Measurements from ENCODE around the gene NDUFV3.
"Not testable (repeated sequence)": the region's sequence is repeated elsewhere in the genome, so short reads cannot be mapped to it uniquely, and the experiment has no call there.

The NDUFV3 gene

DNA sequence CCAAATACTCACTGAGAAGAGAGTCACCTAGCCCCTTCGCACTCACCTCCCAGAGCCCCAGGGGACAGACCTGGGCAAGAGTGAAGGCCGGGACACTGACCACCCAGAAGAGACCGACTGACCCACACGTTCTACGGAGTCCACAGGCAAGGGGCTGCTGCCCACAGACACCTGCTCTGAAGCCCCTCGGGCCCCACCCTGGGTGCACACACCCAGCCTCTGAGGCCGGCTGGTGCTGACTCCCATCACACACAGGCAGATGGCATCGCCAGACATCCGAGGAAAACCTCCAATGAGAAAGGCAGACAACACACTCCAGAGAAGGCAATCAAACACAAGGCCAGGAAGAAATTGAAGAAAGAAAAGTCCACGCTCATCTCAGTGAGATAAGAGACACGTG lies 35.9 kb upstream of the NDUFV3 start:
- no peak for DNase-seq (ENCODE audit: low read depth)

DNA sequence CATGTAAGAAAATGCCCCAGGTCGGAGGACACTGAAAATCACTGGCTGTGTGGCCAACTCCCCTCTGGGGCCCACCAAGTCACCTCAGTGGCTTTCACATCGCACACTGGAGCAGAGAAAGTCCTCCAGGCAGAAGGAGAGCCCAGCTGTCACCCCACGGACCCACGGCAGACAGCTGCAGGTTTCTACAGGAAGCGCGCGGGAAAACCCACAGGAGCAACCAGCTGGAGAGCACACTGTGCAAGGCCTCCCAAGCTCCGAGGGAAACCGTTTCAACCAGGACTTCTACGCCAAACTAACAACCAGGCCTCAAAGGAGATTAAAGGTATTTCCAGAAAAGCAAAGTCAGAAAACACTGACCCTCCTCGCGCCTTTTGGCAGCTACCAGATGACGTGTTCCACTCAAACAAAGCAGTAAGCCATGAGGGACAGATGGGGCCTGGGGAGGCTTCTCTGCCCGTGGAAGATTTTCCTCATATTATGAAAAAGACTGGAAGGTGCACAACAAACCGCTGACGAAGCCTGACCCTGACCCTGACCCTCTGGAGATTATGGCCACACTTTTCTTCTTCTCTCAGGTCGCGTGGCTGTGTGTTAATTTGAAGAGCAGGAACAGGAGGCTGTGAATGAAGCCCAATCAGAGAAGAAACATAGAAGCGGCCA lies 34.8 kb upstream of the NDUFV3 start:
- no peak for DNase-seq (ENCODE audit: low read depth)

DNA sequence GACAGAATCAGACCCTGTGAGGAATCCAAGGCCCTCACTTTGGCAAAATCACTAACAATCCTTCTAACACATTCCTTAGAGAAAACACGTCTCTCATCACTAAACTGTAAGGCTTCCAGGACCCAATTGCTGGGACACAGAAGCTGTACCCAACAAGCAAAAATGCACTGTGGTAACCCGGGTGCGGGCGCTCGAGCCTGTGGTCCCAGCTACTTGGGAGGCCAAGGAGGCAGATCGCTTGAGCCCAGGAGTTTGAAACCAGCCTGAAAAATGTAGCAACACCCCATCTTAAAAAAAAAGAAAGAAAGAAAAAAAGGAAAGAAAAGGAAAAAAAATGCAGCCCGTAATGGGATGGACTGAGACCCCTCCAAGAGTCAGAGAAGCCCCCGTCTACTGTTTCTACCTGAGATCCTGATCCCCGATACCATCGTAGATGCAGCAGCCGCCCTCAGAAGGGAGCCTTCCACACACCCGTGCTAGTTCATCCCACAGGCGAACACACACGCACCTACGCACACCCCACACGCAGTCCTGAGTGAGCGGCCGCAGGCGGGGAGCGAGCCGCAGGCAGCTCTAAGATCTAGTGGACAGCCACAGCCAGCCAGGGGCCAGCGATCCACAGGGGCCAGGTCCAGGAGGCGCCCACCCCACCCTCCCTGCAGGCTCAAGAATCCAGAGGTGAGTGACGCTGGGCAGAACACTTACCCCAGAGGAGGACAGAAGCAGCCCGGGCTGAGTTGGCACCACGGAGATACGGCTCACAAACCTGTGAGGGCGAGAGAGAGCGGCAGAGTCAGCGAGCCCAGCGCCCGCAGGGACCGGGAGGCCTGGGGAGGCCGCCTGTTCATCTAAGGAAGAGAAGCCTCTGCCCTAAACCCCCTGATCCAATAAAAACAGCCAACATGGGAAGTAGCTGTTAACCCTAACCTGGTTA lies 33.9 kb upstream of the NDUFV3 start:
- DNase-seq (ENCODE audit: low read depth), result no peak

DNA sequence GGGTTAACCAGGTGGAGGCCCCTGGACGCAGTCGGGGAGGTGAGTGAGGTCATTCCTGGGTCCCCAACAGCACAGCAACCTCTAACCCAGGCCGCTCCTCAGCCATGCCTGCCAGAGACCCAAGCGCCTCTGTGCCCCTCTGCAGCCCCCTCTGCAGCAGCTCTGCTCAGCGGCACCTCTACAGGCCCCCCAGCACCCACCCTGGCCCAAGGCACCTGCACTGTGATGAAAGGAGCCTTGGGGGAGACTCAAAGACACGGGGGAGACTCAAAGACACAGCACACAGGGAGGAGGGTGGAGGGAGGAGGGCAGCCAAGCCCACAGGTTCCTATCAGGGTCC lies 33.2 kb upstream of the NDUFV3 start:
- no peak for DNase-seq (ENCODE audit: low read depth)

DNA sequence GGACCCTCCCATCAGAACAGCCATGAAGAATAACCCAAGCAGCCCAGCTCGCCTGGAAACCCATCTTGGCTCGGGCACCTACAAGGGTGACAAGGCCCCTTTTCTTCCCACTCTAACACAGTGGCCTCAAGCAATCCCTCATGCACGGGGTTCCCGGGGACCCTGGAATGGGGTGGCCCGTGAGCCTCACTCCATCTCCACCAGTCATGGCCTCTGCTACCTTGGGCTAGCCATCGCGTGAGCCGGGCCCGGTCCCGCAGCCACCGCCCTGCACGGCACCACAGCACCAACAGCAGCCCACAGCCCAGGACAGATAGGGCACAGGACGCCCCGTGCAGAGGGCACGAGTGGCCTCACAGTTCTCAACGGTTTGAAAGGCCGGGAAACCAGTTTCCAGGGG lies 32.8 kb upstream of the NDUFV3 start:
- no peak for DNase-seq (ENCODE audit: low read depth)

DNA sequence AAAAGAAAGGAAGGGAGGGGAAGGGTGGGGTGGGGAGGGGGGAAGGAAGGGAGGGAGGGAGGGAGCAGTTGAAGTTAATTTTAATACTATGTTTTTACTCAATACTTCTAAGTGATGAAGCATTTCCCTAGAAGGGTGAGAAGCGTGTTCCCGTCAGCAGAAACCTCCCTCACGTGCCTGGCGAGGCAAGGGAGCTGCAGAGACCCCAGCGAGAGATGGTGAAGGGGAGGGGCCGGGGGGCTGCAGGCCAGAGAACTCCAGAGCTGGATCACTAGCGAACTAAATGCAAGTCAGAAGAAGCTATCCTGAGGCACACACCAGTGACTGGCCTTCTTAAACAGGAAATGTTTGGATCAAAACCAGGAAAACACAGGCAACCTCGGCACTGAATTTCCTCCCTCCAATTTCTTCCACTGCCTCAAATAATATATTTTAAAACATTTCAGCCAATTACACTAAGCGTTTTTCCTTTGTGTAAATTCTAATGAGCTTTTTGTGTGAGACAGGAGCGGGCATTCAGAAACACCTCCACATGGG lies 31.7 kb upstream of the NDUFV3 start:
- DNase-seq (ENCODE audit: low read depth), result no peak

DNA sequence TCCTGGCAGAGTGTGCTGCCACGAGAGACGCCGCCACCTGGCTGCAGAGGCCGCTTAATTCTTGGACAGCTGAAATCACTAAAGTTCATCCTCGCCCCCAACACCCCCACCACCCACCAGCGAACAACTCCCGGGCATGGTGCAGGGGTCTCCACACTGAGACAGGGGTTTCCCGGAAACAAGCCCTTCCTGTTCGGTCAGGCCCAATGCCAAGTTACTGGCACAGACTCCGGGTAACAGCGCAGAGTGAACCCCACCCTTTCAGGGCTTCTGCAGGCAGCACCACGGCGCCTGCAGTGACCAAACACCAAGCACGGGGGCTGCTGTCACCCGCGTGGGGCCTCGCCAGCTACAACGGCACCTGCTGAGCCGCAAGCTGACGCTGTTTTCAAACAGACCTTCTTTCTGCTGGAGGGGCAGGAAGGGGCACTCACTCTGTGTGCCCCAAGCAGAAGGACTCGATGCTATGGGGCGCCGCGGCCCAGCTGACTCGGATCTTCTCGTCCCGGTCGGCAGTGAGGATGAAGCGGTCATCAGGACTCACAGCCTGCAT lies 31.2 kb upstream of the NDUFV3 start:
- DNase-seq (ENCODE audit: low read depth), result no peak

DNA sequence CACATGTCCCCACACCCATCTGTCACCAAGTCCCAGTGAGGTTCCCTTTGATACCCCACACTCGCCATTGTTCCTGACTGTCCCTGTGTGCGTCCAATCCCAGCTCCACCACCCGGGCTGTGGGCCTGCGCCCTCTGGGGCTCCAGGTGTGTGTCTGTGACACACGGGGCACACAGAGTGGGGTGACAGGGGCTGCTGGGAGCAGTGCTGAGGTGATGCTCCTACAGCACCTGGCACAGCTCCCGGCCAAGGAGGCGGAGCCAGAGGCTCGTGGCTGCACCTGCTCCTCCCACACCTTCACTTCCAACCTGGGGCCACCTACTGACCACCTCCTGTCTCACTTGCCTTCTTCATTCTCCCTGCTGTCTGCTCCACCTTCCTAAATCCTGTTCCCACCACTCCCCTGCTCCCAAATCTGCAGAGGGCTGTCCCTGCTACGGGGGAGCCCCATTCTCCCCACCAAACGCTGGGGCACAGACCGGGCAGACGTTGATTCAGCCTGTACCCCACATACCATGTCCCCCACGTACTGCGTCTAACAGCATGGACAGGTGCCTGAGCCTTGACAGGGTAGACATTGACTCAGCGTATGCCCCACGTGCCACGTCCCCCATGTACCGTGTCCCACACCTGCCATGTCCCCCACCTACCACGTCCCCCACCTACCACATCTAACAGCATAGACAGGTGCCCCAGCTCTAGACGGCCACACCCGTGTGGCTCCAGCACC lies 30.2 kb upstream of the NDUFV3 start:
- DNase-seq (ENCODE audit: low read depth), result no peak

DNA sequence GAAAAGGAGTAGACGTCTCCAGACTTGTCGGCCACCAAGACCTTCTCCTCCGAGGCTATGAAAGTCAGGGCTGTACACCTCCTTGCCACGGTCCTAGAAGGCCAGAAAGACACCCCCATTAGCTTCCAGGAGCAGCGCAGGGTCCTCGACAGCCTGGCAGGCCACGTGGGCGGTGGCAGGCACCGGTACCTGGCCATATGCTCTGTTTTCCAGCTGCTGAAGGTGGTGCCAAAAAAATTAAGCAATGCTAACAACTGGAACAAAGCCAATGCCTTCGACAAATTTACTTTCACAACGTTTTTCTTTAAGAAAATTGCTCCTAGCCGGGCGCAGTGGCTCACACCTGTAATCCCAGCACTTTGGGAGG lies 29.6 kb upstream of the NDUFV3 start:
- DNase-seq (ENCODE audit: low read depth), result no peak

DNA sequence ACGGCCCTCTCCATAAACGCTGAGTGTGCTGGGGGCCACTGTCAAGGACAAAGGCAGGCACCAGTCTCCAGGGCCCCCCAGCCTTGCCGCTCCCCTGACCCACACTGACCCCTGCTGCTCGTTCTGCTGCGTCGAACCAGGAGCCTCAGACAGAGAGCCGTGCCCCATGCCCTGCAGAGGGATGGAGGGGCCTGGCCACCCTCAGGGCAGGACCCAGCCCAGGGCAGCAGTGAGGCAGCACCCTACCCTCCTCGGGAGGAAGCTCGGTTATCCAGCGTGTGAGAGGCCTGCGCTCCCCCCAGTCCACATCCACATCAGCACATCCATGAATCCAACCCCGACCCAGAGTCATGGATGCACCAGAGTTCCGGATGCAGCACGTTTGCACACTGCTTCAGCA lies 28.8 kb upstream of the NDUFV3 start:
- DNase-seq (ENCODE audit: low read depth), result no peak

DNA sequence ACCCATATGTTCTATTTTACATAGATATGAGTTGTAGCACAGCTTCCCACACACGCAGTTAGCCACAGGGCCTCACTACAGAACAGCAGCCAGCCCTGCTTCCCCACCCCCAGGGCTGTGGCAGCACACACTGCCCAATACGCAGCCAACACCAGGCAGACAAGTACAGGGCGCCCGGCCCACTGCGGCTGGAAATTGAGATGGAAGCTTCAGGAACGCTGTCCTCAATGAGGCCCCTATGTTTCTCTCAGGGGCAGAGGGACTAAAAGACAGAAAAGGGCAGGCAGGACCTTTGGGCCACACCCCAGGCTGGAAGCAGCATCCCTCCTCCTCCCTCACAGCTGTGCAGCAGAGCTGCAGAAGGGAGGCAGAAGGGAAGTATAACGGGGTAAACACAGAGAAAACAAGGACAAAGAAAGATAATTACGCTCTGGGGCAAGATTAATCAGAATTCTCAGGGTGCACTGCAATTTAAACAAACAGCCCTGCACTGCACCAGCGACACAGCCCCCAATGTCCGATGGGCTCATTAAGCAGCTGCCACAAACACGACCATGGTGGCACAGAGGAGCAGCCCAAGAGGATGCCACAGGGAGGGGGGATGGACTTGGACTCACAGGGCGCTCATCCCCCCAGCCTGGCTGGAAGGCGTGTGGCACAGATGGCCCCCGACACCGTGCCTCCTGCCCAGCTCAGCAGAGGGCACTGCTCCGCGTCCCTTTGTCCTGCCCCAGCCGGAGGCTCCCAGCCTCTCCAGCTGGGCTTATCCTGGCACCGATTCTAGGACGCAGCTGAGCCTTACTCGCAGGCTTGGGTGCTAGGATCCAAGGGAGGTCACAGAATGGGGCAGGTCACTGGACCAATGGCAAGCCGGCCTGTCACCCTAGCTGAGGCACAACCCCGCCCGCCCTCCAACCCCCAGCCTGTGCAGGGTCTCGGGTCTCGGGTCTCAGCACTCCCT lies 28.0 kb upstream of the NDUFV3 start:
- DNase-seq (ENCODE audit: low read depth), result no peak

DNA sequence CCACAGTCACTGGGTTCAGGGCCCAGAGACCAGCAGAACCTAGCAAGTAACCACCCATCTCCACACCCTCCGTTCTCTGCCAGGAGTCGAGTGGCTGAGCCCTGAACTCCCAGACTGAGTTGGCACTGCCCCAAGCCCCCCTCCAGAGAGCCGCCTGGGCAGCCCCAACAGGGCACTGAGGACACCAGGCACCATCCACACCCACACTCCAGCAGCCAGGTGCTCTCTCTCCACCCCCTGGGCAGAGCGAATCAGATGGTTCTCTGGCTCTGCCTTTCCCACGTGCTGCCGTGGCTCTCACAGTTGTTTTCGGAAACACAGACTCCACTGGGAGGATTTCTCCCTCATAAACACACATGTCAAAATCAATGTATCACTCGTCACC lies 27.3 kb upstream of the NDUFV3 start:
- no peak for DNase-seq (ENCODE audit: low read depth)

DNA sequence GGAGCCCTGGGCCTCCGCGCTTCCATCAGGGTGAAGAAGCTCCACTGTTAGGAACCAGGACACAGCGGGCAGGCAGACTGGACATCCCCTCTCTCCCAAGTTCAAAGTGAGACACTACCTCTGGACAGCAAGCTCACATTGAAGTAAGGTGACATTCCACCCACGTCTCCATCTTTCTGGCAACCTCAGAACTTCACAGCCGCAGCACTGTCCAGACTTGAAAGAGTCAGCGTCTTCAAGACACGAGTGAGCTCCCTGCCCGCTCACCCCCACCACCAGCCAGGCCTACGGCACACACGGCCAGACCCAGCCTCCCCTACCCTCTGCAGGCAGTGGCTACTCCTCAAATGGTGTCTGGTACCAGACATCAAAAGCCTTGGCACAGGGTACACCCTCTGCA lies 24.9 kb upstream of the NDUFV3 start:
- no peak for DNase-seq (ENCODE audit: low read depth)

DNA sequence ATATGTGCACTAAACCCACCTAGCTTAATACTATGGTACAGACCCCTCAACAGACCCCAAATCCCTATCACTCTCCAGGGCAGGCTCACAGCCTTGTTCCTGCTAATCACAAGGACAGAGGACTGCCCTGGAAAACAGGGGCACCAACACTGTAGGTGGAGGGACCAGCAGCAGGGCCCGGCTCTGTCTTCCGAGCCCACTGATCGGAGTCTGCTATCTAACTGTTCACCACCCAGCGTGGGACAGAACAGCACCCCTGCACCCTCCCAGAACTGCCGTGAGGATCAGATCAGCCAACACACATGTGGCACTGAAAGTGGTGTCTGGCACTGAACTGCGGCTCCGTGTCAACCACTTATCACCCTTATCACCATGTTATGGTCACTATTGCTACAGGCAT lies 20.0 kb upstream of the NDUFV3 start:
- DNase-seq (ENCODE audit: low read depth), result no peak

DNA sequence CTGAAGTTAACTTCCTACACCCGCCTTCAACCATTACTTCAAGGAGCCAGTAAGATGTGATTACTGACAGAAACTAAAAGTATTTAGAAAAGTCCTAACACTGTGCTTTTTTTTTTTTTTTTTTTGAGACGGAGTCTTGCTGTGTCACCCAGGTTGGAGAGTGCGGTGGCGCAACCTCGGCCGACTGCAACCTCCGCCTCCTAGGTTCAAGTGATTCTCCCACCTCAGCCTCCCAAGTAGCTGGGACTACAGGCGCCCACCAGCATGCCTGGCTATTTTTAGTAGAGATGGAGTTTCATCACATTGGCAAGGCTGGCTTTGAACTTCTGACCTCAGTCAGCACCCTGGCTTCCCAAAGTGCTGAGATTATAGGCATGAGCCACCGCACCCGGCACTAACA lies 17.3 kb upstream of the NDUFV3 start:
- DNase-seq (ENCODE audit: low read depth), result not testable (repeated sequence)

DNA sequence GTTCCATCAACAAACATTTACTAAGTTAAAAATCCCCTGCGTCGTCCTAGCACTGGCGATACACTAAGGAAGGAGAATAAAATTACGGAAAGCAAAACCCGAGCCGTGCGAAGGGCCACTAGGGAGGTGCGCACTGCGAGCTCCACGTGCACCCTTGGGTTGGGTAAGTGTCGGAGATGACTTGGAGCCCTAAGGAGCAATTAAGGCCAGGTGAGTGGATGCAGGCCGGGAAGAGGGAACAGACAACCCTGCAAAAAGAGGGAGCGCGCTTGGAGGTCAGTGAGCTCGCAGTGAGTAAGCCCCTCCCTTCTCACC lies 14.5 kb upstream of the NDUFV3 start:
- DNase-seq (ENCODE audit: low read depth), result no peak

DNA sequence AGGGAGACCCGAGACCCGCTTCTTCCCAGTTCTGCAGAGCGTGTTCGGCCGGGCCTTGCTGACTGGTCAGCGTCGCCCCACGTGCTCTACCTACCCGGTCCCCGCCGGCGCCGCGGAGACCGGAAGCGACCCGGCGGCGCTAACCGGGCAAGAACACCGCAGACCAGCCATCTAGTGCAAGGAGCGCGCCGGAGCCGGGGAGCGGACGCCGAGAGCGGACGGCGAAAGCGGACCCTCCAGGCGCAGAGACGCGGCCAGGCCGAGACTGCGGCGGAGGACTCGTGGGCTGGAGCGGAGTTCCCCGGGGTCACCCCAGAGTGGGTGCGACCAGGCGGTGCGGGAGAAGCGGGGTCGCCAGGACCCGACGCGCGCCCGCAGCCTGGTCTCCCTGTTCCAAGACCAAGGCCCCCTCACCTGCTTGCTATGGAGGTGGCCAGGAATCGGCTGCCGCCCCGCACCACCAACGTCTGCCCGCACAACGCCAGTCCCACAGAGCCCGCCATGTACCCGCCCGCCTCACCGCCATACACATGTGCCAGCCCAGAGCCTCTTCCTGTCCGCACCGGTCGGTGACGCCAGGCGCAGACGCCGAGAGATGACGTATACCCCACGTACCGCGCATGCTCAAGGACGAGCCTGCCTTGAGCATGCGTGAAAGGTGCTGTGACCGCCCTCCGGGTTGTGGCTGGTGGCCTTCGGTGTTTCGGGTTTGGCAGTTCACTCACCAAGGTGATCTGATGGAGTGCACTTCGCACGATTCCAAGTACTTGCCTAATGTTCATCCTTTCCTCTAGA lies 13.9 kb upstream of the NDUFV3 start, which contains the start of gene WDR4:
WDR4 (minus strand) TSS at position 547 of the 795 bp plus-strand sequence; CDS start at position 503, 44 bp downstream.
- peak; percentile 95 for DNase-seq (ENCODE audit: low read depth)

DNA sequence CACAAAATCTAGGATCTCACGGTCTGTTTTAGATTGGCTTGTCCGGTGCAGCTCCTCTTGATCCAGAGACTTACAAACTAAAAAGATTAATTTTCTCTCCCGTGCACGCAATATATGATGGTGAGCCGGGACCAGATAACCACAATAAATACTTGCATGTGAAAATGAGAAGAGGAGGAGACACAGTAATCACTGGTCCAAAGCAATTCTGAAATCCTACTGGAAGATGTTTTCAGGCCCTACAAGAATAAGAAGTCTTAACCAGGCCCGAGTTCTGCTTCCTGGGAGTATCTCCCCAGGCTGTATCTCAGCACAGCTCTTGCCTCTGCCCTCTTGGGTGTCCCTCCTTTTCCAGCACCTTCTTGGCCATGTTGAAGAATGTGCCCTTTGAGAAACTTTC lies 12.8 kb upstream of the NDUFV3 start:
- no peak for DNase-seq (ENCODE audit: low read depth)

DNA sequence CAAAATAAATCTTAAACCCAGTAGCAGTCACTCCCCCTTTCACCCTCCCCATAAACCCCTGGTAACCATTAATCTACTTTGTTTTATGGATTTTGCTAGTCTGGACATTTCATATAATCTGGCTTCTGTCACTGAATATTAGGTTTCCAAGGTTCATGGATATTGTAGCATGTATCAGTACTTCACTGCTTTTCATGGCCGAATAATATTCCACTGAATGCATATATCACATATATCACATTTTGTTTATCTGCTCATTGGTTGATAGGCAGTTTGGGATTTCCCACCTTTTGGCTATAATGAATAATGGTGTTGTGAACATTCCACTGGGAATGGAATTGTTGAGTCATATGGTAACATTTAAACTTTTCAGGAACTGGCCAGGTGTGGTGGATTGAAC lies 9.2 kb upstream of the NDUFV3 start:
- DNase-seq (ENCODE audit: low read depth), result no peak

DNA sequence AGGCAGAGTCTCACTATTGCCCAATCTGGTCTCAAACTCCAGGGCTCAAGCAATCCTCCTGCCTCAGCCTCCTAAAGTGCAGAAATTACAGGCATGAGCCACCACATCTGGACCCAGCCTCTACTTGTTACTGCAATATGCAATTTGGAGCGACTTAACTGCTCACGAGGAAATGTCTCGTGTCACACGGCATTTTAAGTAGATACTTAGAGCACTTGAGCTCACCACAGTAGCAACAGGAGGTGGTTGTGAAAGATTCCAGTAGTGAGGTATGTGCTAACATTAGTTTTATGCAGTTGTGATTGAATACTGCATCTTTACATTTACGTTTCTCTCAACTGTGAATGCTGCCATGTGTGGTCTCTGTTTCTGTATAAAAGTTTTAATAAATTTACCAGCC lies 5.8 kb upstream of the NDUFV3 start:
- no peak for DNase-seq (ENCODE audit: low read depth)

DNA sequence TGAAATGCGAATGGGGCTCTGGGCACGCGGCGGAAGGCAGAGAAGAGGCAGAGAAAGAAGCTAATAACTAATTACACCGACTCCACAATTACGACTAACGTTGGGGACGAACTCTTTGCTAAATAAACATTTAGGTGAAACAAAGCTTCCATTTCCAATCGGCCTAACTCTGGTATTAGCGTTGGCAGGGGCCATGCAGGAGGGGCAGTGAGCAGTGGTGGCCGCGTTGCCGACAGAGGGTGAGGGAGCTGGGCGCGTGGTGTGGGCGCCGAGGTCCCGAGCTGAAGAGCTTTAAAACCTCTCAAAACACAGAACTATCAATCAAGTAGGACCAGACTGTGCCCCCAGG lies 553 bp upstream of the NDUFV3 start:
- DNase-seq (ENCODE audit: low read depth), result no peak

Measured in T-helper 22 cell (primary cell).